Neural progenitor cell (in vitro differentiated cells): Measurements from ENCODE around the gene AHRR. TPM values are rescaled to one million over a fixed set of nuclear protein-coding genes. Genes with fewer than 3 reads are reported as not detected.

Source experiments
- DNase-seq: peaks from one replicate; pipeline ENCODE4 v3.0.0-alpha.2; 2016; ENCODE audit warnings: low spot score
- H2AFZ ChIP-seq: fragments of 200-600 bp; sonication (generic); replicated peaks from 2 replicates; pipeline ENCODE4 v1.6.1; 2016; ENCODE audit warnings: antibody characterized with exemption
- H3F3A ChIP-seq: fragments of 200-600 bp; sonication (generic); 2 replicates; pipeline ENCODE4 v1.6.1; 2016; ENCODE audit warnings: antibody characterized with exemption, low read depth
- H3K27ac ChIP-seq: fragments of 200-600 bp; sonication (generic); 2 replicates; pipeline ENCODE4 v1.5.1; 2016; ENCODE audit warnings: mild to moderate bottlenecking
- H3K27me3 ChIP-seq: fragments of 200-600 bp; sonication (generic); 2 replicates; pipeline ENCODE4 v1.6.1; 2016; ENCODE audit warnings: mild to moderate bottlenecking, moderate library complexity
- H3K36me3 ChIP-seq: fragments of 200-600 bp; sonication (generic); 2 replicates; pipeline ENCODE4 v1.5.1; 2016
- H3K4me1 ChIP-seq: fragments of 200-600 bp; sonication (generic); 2 replicates; pipeline ENCODE4 v1.6.1; 2016; ENCODE audit warnings: mixed run types
- H3K4me2 ChIP-seq: fragments of 200-600 bp; sonication (generic); 2 replicates; pipeline ENCODE4 v1.6.1; 2016
- H3K4me3 ChIP-seq: fragments of 200-600 bp; sonication (generic); 2 replicates; pipeline ENCODE4 v1.5.1; 2016
- H3K79me2 ChIP-seq: fragments of 200-600 bp; sonication (generic); 2 replicates; pipeline ENCODE4 v1.6.1; 2016; ENCODE audit warnings: low read depth
- H3K9ac ChIP-seq: fragments of 200-600 bp; sonication (generic); 2 replicates; pipeline ENCODE4 v1.6.1; 2016
- H3K9me3 ChIP-seq: fragments of 200-600 bp; sonication (generic); 2 replicates; pipeline ENCODE4 v1.5.1; 2016; ENCODE audit warnings: low read depth
- H4K20me1 ChIP-seq: fragments of 200-600 bp; sonication (generic); 2 replicates; pipeline ENCODE4 v1.6.1; 2016; ENCODE audit warnings: low read depth
- H3K27ac Mint-ChIP-seq: 3 replicates; pipeline ENCODE4 v1.8.0; 2021; ENCODE audit warnings: mixed read lengths
- H3K27me3 Mint-ChIP-seq: 2 replicates; pipeline ENCODE4 v1.8.0; 2022; ENCODE audit warnings: low read depth, mild to moderate bottlenecking, inconsistent platforms, moderate library complexity, mixed read lengths; ENCODE audit not compliant: insufficient read depth
- H3K36me3 Mint-ChIP-seq: 3 replicates; pipeline ENCODE4 v1.8.0; 2021; ENCODE audit warnings: mixed read lengths
- H3K4me1 Mint-ChIP-seq: 3 replicates; pipeline ENCODE4 v1.8.0; 2021; ENCODE audit warnings: mixed read lengths
- H3K4me3 Mint-ChIP-seq: 3 replicates; pipeline ENCODE4 v1.8.0; 2021; ENCODE audit warnings: mild to moderate bottlenecking, moderate library complexity, mixed read lengths
- H3K9me3 Mint-ChIP-seq: 3 replicates; pipeline ENCODE4 v1.8.0; 2020; ENCODE audit warnings: mixed read lengths
- EZH2 ChIP-seq: fragments of 200-600 bp; sonication (generic); IDR thresholded peaks from 2 replicates; pipeline ENCODE4 v1.6.1; 2017; ENCODE audit warnings: antibody characterized with exemption, mild to moderate bottlenecking, moderate library complexity
- EZH2phosphoT487 ChIP-seq: fragments of 200-600 bp; sonication (generic); IDR thresholded peaks from 2 replicates; pipeline ENCODE4 v1.6.1; 2017; ENCODE audit warnings: antibody characterized with exemption
- total RNA-seq: library from RNA; depleted of rRNA; stranded (reverse); fragments of >200 nt; gene quantifications from 2 replicates; pipeline ENCODE4 v1.2.3, GENCODE V29; 2015; ENCODE audit warnings: low replicate concordance
- TF ChIP-seq, protein P1 (sequence below): fragments of 200-600 bp; sonication (generic); IDR thresholded peaks from 2 replicates; pipeline ENCODE4 v1.5.1; 2017; ENCODE audit warnings: antibody characterized with exemption, mild to moderate bottlenecking

The AHRR gene
- total RNA-seq, 1 donor from 2014 or later, result 0.34 TPM

GRCh38 chr5:425714-426113, 104.2 kb downstream of the AHRR start:
- Histone ChIP-seq H3F3A (no peaks in the 10 kb centered on the region), H2AFZ (no peak overlapping the region), H3K9me3 (no peaks in the 10 kb centered on the region), H3K79me2 (no peaks in the 10 kb centered on the region), H3K9ac (no peak overlapping the region), H3K4me2 (no peak overlapping the region), H3K4me1 (no peaks in the 10 kb centered on the region), H3K27me3 (no peaks in the 10 kb centered on the region), H3K27ac (no peak overlapping the region), H3K4me3 (no peak overlapping the region), H4K20me1 (no peaks in the 10 kb centered on the region), H3K36me3 (no peaks in the 10 kb centered on the region)
- H3K27me3 Mint-ChIP-seq, result peaks cover 12% of the 10 kb centered on the region
- H3K36me3 Mint-ChIP-seq, result peaks cover 3% of the 10 kb centered on the region
- TF ChIP-seq EZH2, result no peak
- no peak for TF ChIP-seq EZH2phosphoT487
- TF ChIP-seq, protein P1, sequence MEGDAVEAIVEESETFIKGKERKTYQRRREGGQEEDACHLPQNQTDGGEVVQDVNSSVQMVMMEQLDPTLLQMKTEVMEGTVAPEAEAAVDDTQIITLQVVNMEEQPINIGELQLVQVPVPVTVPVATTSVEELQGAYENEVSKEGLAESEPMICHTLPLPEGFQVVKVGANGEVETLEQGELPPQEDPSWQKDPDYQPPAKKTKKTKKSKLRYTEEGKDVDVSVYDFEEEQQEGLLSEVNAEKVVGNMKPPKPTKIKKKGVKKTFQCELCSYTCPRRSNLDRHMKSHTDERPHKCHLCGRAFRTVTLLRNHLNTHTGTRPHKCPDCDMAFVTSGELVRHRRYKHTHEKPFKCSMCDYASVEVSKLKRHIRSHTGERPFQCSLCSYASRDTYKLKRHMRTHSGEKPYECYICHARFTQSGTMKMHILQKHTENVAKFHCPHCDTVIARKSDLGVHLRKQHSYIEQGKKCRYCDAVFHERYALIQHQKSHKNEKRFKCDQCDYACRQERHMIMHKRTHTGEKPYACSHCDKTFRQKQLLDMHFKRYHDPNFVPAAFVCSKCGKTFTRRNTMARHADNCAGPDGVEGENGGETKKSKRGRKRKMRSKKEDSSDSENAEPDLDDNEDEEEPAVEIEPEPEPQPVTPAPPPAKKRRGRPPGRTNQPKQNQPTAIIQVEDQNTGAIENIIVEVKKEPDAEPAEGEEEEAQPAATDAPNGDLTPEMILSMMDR, result peak; percentile 11
- no peak overlapping the region for H3K4me3 Mint-ChIP-seq
- H3K27ac Mint-ChIP-seq, result no peak overlapping the region
- H3K9me3 Mint-ChIP-seq, result peaks cover 5% of the 10 kb centered on the region
- peaks cover 13% of the 10 kb centered on the region for H3K4me1 Mint-ChIP-seq
- no peak for DNase-seq

DNA sequence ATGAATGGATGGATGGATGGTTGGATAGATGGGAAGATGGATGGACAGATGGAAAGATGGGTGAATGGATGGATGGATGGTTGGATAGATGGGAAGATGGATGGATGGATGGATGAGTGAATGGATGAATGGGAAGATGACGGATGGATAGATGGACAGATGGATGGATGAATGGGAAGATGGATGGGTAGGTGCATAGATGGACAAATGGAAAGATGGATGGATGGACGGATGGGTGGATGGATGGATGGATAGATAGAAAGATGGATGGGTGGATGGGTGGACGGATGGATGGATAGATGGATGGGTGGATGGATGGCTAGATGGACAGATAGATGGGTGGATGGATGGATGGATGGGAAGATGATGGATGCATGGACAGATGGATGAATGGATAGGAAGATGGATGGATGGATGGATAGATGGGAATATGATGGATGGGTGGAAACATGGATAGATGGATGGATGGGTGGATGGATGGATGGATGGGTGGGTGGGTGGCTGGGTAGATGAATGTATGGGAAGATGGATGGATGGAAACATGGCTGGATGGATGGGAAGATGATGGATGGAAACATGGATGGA, 105.0 kb downstream of the AHRR start:
- Mint-ChIP-seq H3K9me3 (peaks cover 5% of the 10 kb centered on the region), H3K36me3 (peaks cover 3% of the 10 kb centered on the region), H3K4me3 (no peak overlapping the region), H3K4me1 (peaks cover 17% of the 10 kb centered on the region), H3K27ac (no peak overlapping the region), H3K27me3 (peaks cover 12% of the 10 kb centered on the region)
- H3F3A ChIP-seq, result no peaks in the 10 kb centered on the region
- TF ChIP-seq EZH2 (no peak), EZH2phosphoT487 (no peak)
- TF ChIP-seq, protein P1, result no peak
- no peak overlapping the region for H3K4me3 ChIP-seq
- H3K9ac ChIP-seq, result no peak overlapping the region
- H3K79me2 ChIP-seq, result no peaks in the 10 kb centered on the region
- no peaks in the 10 kb centered on the region for H3K4me1 ChIP-seq
- no peak for DNase-seq
- H3K9me3 ChIP-seq, result no peaks in the 10 kb centered on the region
- H4K20me1 ChIP-seq, result no peaks in the 10 kb centered on the region
- H3K27me3 ChIP-seq, result no peaks in the 10 kb centered on the region
- H3K36me3 ChIP-seq, result no peaks in the 10 kb centered on the region
- H3K27ac ChIP-seq, result no peak overlapping the region
- H3K4me2 ChIP-seq, result no peak overlapping the region
- no peak overlapping the region for H2AFZ ChIP-seq

GRCh38 chr5:427415-428087, 106.0 kb downstream of the AHRR start:
- Mint-ChIP-seq H3K9me3 (peaks cover 5% of the 10 kb centered on the region), H3K36me3 (peaks cover 3% of the 10 kb centered on the region), H3K4me1 (peaks cover 17% of the 10 kb centered on the region), H3K4me3 (no peak overlapping the region), H3K27ac (no peak overlapping the region), H3K27me3 (peaks cover 10% of the 10 kb centered on the region)
- no peak for DNase-seq
- Histone ChIP-seq H2AFZ (no peak overlapping the region), H3K27me3 (no peaks in the 10 kb centered on the region), H3F3A (no peaks in the 10 kb centered on the region), H4K20me1 (no peaks in the 10 kb centered on the region), H3K9ac (no peak overlapping the region), H3K27ac (no peak overlapping the region), H3K79me2 (no peaks in the 10 kb centered on the region), H3K4me2 (no peak overlapping the region), H3K36me3 (no peaks in the 10 kb centered on the region), H3K9me3 (no peaks in the 10 kb centered on the region), H3K4me3 (no peak overlapping the region), H3K4me1 (no peaks in the 10 kb centered on the region)
- TF ChIP-seq, protein P1, result no peak
- TF ChIP-seq EZH2phosphoT487, result no peak
